Neutrophil (primary cell): Measurements from ENCODE around the gene CREBZF.

Experiments used
- H3K27ac ChIP-seq: fragments of 200-600 bp; sonication (generic); 2 replicates; pipeline ENCODE4 v1.5.1; 2016; ENCODE audit warnings: mild to moderate bottlenecking, moderate library complexity
- H3K27me3 ChIP-seq: fragments of 200-600 bp; sonication (generic); 2 replicates; pipeline ENCODE4 v1.6.0; 2016; ENCODE audit warnings: mild to moderate bottlenecking
- H3K36me3 ChIP-seq: fragments of 200-600 bp; sonication (generic); 2 replicates; pipeline ENCODE4 v1.5.1; 2017
- H3K4me1 ChIP-seq, 2 experiments: fragments of 200-600 bp in 1 of 2; sonication (generic) in 1 of 2; 1 replicate in 1 of 2; 2 replicates in 1 of 2; pipeline versions ENCODE4 v1.5.1 to v1.6.1; 2013 to 2016; ENCODE audit warnings: low read depth in 1 of 2, low read length in 1 of 2, mild to moderate bottlenecking in 1 of 2, moderate library complexity in 1 of 2; ENCODE audit not compliant: control insufficient read depth in 1 of 2, insufficient read depth in 1 of 2
- H3K4me3 ChIP-seq, 2 experiments: fragments of 200-600 bp in 1 of 2; sonication (generic) in 1 of 2; 1 replicate in 1 of 2; 2 replicates in 1 of 2; pipeline ENCODE4 v1.5.1; 2013 to 2016; ENCODE audit warnings: low read depth in 1 of 2, low read length in 1 of 2, mild to moderate bottlenecking in 1 of 2, moderate library complexity in 1 of 2
- H3K9me3 ChIP-seq: fragments of 200-600 bp; sonication (generic); 2 replicates; pipeline ENCODE4 v1.5.1; 2016
- TF ChIP-seq, protein P1 (sequence below): fragments of 200-600 bp; sonication (generic); IDR thresholded peaks from 2 replicates; pipeline ENCODE4 v1.5.1; 2016; ENCODE audit warnings: antibody characterized with exemption

Gene CREBZF

DNA sequence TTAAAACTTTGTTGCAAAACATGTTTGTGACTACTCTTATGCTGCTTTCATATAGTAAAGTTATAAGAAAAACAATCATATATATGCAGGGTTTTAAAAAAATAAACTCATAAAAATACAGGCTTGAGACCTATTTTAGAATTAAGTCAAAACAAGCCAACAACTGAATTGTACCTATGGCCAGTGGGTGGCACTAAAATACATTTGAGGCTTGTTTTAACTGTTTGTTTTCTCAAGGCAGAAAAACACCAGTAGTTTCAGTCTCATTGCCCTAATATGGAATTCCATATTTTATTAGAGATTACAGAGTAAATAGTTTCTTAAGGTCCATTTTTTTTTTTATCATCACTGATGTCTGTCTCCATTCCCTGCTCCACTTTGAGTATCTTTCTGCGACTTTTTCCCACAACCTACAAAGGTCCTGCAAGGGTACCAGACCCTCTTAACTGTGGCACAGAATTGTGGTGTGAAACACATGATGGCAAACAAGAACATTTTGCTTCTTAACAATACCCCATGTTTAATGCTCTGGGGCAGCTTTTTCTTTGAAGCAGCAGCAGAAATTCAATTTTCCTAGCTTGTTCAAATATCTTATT is 29.6 kb upstream of the CREBZF start:
- H3K36me3 ChIP-seq: no peaks in the 10 kb centered on the region
- H3K27me3 ChIP-seq: peaks cover 12% of the 10 kb centered on the region
- H3K27ac ChIP-seq: no peak overlapping the region
- no peaks in the 10 kb centered on the region for H3K4me1 ChIP-seq
- H3K4me3 ChIP-seq: no peak overlapping the region
- no peaks in the 10 kb centered on the region for H3K9me3 ChIP-seq
- TF ChIP-seq, protein P1, sequence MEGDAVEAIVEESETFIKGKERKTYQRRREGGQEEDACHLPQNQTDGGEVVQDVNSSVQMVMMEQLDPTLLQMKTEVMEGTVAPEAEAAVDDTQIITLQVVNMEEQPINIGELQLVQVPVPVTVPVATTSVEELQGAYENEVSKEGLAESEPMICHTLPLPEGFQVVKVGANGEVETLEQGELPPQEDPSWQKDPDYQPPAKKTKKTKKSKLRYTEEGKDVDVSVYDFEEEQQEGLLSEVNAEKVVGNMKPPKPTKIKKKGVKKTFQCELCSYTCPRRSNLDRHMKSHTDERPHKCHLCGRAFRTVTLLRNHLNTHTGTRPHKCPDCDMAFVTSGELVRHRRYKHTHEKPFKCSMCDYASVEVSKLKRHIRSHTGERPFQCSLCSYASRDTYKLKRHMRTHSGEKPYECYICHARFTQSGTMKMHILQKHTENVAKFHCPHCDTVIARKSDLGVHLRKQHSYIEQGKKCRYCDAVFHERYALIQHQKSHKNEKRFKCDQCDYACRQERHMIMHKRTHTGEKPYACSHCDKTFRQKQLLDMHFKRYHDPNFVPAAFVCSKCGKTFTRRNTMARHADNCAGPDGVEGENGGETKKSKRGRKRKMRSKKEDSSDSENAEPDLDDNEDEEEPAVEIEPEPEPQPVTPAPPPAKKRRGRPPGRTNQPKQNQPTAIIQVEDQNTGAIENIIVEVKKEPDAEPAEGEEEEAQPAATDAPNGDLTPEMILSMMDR: no peak

DNA sequence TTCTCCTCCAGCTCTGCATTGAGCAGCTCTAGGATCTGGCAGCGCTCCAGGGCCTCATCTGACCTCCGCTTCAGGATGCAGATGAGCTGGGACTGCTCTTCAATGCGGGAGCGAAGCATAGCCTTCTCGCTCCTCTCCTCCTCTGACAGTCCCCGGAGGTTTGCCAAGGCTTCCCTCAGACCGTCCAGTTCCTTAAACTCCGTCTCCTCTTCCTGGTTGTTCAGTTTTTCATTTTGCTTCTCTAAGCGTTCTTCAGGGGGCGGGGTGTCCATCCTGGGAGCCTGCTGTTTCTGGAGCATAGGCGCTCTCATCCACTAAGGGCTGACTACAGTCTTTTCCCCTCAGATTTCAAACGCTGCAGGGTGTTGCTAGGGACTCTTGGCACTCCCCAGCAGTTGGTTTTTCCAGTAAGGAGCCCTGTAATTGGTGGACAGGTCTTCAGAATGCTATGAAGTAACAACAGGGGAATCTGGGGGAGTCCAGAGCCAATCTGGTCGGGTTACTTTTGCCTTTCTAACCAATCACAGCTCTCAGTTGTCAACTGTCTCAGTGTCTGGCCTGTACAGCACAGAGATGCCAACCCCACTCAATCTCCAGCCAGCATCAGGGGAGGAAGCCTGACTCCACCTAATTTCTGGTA is 21.0 kb upstream of the CREBZF start, which contains the start of gene CCDC89:
TSS of gene CCDC89 (minus strand) at position 376 of the 640 bp plus-strand sequence. CDS start at position 311, 65 bp downstream.
- TF ChIP-seq, protein P1: no peak
- H3K4me1 ChIP-seq: peaks cover 10% of the 10 kb centered on the region in 2 experiments
- no peak within 1 kb of the TSS for H3K4me3 ChIP-seq
- no peaks in the 10 kb centered on the region for H3K9me3 ChIP-seq
- peaks cover 19% of the 10 kb centered on the region for H3K27me3 ChIP-seq
- no peak within 1 kb of the TSS for H3K27ac ChIP-seq
- no peaks in the 10 kb centered on the region for H3K36me3 ChIP-seq

DNA sequence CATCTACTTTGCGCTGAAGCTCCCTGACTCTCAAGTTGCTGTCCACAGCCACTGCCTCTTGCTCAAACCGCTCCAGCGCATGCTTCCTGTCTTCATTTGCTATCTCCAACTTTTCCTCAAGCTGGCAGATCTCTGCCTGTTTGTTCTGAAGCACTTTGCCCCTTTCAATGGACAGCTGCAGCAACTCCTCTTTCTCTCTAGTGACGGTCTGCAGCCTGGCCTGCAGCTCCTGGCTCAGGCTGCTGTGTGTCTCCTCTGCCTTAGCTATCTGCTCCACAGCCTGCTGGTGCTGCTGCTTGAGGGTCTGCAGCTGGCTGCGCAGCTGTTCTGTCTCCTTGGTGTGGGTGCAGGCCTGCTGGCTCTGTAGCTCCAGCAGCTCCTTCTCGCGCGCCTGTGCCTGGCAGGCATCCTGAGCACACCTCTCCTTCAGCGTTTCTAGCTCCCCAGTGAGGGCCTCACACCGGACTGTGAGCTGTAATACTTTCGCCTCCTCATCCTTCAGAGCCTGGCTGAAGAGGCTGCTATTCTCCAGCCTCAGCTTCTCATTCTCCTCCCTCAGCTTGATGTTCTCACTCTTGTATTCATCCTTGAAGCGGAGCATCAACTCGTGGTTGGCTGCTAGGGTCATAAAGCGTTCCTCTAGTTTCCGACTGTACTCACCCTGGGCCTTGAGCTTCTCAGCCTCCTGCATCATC is 20.3 kb upstream of the CREBZF start:
- H3K36me3 ChIP-seq: no peaks in the 10 kb centered on the region
- H3K4me3 ChIP-seq: no peak overlapping the region
- no peak overlapping the region for H3K27ac ChIP-seq
- H3K9me3 ChIP-seq: no peaks in the 10 kb centered on the region
- H3K27me3 ChIP-seq: peaks cover 15% of the 10 kb centered on the region
- TF ChIP-seq, protein P1: no peak
- peaks cover 10% of the 10 kb centered on the region in 2 experiments for H3K4me1 ChIP-seq

DNA sequence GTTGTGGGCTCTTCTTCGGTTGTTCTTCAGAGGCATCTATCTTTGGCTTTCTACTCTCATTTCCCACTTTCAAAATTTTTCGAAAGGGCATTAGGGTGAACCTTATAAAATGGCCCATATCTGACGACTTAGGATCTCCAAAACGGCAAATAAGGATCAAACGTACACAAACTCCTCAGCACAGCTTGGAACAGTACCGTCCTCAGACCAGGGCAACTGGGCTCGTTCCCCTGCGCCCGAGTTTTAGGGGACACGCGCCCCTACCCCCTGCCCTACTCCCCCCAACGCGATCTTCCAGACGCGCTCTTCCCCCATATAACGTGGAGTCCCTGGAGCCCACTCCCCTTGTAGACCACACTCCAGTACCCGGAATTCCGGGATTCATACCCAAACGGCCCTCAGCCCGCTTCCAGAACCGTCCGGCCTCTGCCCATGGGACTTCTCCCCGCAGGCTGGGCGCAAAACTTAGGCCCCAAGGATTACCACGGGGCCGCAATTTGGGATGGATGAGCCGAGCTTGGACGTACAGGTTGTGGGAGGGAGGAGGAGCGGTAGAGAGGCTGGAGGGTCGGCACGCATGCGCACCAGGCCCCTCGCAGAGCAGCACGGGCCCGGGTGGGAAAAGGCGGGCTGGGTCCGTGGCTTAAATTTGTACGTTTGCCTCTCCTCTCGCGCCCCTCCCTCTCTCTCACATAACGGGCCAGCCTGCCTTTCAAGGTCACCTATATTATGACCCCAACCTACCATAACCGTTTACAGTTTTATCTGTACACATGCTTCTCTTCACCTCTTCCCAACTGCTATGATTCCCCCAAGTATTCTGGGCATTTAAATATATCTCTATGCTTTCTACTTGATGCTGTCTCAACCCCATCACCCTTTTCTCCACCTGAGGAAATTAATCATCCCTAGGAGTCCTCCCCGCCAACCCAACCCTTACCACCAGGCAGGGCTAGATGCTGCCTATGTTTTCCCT is 17.7 kb upstream of the CREBZF start:
- Histone ChIP-seq H3K9me3 (no peaks in the 10 kb centered on the region), H3K27ac (no peak overlapping the region), H3K4me1 (peaks cover 10% of the 10 kb centered on the region in 2 experiments), H3K36me3 (no peaks in the 10 kb centered on the region), H3K4me3 (peak overlapping the region; percentile 30 to 39), H3K27me3 (peaks cover 8% of the 10 kb centered on the region)
- TF ChIP-seq, protein P1: no peak

DNA sequence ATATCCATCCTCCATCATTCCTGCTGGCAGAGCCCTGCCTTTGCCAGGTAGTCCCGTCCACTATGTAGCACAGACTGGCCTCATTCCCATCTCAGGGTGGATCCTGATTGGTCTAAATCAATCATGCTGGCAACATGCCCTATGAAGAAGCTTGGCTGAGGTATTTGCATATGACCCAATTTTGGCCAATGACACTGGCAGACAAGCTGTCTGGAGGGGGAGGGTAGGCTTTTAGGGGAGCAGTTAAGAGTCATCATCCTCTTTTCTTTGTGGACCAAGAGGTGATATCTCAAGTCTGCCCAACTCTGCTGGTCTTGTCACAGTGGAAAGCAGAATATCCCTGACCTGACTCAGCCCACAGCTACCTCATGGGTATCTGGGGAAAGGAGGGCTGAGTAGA is 16.0 kb upstream of the CREBZF start:
- no peak overlapping the region for H3K27ac ChIP-seq
- no peaks in the 10 kb centered on the region for H3K9me3 ChIP-seq
- no peaks in the 10 kb centered on the region for H3K36me3 ChIP-seq
- TF ChIP-seq, protein P1: no peak
- peaks cover 10% of the 10 kb centered on the region in 2 experiments for H3K4me1 ChIP-seq
- peaks cover 8% of the 10 kb centered on the region for H3K27me3 ChIP-seq
- no peak overlapping the region for H3K4me3 ChIP-seq
